ENCODE data around the gene PTPN3. TPM values are rescaled to one million over a fixed set of nuclear protein-coding genes. Genes with fewer than 3 reads are reported as not detected.

Gene PTPN3
- total and polyA plus RNA-seq, 10 of the 15 experiments (the other 5 are each of a cell fraction or from before 2014, with no cell fraction given), result 0.18 to 1.3 (median 0.39) TPM

DNA sequence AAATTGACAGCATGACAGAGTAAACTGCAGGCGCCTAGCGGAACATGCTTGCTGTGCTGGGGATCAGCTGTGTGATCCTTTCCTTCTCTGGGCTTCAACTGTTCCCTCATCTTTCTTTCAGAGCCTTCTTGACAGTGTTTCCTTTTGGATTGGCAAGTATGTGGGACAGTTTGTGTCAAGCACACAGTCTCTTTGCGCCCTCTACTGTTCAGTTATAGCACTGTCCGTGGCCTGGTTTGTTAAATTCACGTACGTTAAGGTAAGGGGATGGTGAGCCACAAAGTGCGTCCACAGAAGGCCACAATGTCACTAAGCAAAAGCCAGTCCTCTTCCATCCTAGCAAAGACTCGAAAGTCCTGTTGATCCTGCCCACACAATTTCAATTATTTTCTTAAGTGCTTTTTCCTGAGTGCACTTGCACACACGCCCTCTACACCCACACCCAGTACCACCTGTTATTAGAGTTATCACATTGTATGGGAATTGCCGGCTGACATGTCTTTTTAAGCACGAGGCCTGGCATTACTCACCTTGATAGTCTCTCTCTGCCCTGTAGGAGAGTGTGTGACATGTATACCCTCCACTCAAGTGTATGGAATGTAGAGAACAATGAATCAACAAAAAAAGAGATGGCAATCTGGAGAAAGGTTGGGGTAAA is 22.5 kb upstream of the PTPN3 start (continued):
- TF ChIP-seq, protein P1, sequence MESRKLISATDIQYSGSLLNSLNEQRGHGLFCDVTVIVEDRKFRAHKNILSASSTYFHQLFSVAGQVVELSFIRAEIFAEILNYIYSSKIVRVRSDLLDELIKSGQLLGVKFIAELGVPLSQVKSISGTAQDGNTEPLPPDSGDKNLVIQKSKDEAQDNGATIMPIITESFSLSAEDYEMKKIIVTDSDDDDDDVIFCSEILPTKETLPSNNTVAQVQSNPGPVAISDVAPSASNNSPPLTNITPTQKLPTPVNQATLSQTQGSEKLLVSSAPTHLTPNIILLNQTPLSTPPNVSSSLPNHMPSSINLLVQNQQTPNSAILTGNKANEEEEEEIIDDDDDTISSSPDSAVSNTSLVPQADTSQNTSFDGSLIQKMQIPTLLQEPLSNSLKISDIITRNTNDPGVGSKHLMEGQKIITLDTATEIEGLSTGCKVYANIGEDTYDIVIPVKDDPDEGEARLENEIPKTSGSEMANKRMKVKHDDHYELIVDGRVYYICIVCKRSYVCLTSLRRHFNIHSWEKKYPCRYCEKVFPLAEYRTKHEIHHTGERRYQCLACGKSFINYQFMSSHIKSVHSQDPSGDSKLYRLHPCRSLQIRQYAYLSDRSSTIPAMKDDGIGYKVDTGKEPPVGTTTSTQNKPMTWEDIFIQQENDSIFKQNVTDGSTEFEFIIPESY (IDR thresholded peaks at IDR 0.05), result no peak
- TF ChIP-seq, protein P2, sequence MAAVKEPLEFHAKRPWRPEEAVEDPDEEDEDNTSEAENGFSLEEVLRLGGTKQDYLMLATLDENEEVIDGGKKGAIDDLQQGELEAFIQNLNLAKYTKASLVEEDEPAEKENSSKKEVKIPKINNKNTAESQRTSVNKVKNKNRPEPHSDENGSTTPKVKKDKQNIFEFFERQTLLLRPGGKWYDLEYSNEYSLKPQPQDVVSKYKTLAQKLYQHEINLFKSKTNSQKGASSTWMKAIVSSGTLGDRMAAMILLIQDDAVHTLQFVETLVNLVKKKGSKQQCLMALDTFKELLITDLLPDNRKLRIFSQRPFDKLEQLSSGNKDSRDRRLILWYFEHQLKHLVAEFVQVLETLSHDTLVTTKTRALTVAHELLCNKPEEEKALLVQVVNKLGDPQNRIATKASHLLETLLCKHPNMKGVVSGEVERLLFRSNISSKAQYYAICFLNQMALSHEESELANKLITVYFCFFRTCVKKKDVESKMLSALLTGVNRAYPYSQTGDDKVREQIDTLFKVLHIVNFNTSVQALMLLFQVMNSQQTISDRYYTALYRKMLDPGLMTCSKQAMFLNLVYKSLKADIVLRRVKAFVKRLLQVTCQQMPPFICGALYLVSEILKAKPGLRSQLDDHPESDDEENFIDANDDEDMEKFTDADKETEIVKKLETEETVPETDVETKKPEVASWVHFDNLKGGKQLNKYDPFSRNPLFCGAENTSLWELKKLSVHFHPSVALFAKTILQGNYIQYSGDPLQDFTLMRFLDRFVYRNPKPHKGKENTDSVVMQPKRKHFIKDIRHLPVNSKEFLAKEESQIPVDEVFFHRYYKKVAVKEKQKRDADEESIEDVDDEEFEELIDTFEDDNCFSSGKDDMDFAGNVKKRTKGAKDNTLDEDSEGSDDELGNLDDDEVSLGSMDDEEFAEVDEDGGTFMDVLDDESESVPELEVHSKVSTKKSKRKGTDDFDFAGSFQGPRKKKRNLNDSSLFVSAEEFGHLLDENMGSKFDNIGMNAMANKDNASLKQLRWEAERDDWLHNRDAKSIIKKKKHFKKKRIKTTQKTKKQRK (IDR thresholded peaks at IDR 0.05; ENCODE audit: low read depth, low read length), result no peak
- TF ChIP-seq, protein P3, sequence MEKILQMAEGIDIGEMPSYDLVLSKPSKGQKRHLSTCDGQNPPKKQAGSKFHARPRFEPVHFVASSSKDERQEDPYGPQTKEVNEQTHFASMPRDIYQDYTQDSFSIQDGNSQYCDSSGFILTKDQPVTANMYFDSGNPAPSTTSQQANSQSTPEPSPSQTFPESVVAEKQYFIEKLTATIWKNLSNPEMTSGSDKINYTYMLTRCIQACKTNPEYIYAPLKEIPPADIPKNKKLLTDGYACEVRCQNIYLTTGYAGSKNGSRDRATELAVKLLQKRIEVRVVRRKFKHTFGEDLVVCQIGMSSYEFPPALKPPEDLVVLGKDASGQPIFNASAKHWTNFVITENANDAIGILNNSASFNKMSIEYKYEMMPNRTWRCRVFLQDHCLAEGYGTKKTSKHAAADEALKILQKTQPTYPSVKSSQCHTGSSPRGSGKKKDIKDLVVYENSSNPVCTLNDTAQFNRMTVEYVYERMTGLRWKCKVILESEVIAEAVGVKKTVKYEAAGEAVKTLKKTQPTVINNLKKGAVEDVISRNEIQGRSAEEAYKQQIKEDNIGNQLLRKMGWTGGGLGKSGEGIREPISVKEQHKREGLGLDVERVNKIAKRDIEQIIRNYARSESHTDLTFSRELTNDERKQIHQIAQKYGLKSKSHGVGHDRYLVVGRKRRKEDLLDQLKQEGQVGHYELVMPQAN (conservative IDR thresholded peaks at IDR 0.05), result no peak

All from GM12878 (cell line).